Dedifferentiated amniotic fluid mesenchymal stem cell (primary cell): ENCODE results near the gene RRP15.
A peak's percentile ranks its signal among the peaks of the same experiment; 100 is the strongest.

Experiments used
- DNase-seq: peaks from one replicate; pipeline ENCODE4 v3.0.0-alpha.2; 2016; ENCODE audit errors: extremely low spot score

Gene RRP15

DNA sequence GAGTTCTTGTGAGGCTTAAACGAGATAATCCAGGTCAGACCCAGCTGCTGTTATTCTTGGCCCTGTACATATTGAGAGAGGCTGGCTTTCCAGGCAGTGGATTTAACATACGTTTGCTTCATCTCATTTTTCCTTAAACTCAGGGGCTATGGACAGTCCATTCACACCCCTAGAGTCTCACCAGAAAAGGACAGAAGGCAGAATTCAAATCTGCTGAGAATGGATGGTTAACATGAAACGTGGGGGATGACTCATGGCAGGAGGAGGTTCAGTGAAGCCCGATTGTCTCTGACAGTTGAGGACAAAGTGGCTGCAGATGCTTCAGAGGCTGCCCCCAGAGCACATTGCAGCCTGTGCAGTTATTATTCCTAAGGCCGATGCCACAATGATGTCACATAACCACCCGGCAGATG is 99.5 kb downstream of the RRP15 start:
- DNase-seq: peak; percentile 22
